Activated naive CD8-positive, alpha-beta T cell treated with anti-CD3 and anti-CD28 coated beads for 36 hours (primary cell): ENCODE results near the gene DYNLRB1. TPM values are rescaled to one million over a fixed set of nuclear protein-coding genes. Genes with fewer than 3 reads are reported as not detected.
A peak's percentile ranks its signal among the peaks of the same experiment; 100 is the strongest.

ENCODE experiments used
- DNase-seq: peaks from one replicate; pipeline ENCODE4 v3.0.0; 2021
- H3K27ac Mint-ChIP-seq: one replicate; pipeline ENCODE4 v1.8.0; 2022; ENCODE audit warnings: mild to moderate bottlenecking, moderate library complexity, mixed read lengths
- H3K27me3 Mint-ChIP-seq: one replicate; pipeline ENCODE4 v1.8.0; 2022; ENCODE audit warnings: mild to moderate bottlenecking, mixed read lengths
- H3K36me3 Mint-ChIP-seq: one replicate; pipeline ENCODE4 v1.8.0; 2021; ENCODE audit warnings: mild to moderate bottlenecking, mixed read lengths
- H3K4me1 Mint-ChIP-seq: one replicate; pipeline ENCODE4 v1.8.0; 2021; ENCODE audit warnings: mixed read lengths
- H3K4me3 Mint-ChIP-seq: one replicate; pipeline ENCODE4 v1.8.0; 2022; ENCODE audit warnings: mild to moderate bottlenecking, moderate library complexity, mixed read lengths
- H3K9me3 Mint-ChIP-seq: one replicate; pipeline ENCODE4 v1.8.0; 2022; ENCODE audit warnings: mixed read lengths
- total RNA-seq, 2 experiments: library from RNA; stranded (reverse); gene quantifications; one replicate each; pipeline ENCODE4 v1.2.3, GENCODE V29; 2021

Gene DYNLRB1
- total RNA-seq, 2 experiments from 2014 or later = 72.0 to 76.9 TPM

GRCh38 chr20:34569598-34569997, 53.4 kb downstream of the DYNLRB1 start:
- H3K27me3 Mint-ChIP-seq = no peaks in the 10 kb centered on the region

GRCh38 chr20:34570859-34571306, 54.7 kb downstream of the DYNLRB1 start:
- Mint-ChIP-seq H3K4me3 (no peak overlapping the region), H3K36me3 (peaks cover 8% of the 10 kb centered on the region), H3K9me3 (no peaks in the 10 kb centered on the region), H3K4me1 (peaks cover 9% of the 10 kb centered on the region), H3K27ac (no peak overlapping the region), H3K27me3 (no peaks in the 10 kb centered on the region)
- DNase-seq = no peak

More at GRCh38 chr20:34569598-34569997, 53.4 kb downstream of the DYNLRB1 start:
- Mint-ChIP-seq H3K4me3 (no peak overlapping the region), H3K4me1 (peaks cover 9% of the 10 kb centered on the region), H3K9me3 (no peaks in the 10 kb centered on the region), H3K27ac (no peak overlapping the region), H3K36me3 (peaks cover 5% of the 10 kb centered on the region)
- no peak for DNase-seq

GRCh38 chr20:34571753-34572152, 55.5 kb downstream of the DYNLRB1 start:
- no peak for DNase-seq
- H3K27ac Mint-ChIP-seq = peak overlapping the region; percentile 56
- H3K36me3 Mint-ChIP-seq = peaks cover 8% of the 10 kb centered on the region
- H3K9me3 Mint-ChIP-seq = no peaks in the 10 kb centered on the region
- no peak overlapping the region for H3K4me3 Mint-ChIP-seq
- H3K4me1 Mint-ChIP-seq = peaks cover 9% of the 10 kb centered on the region
- no peaks in the 10 kb centered on the region for H3K27me3 Mint-ChIP-seq

- Mint-ChIP-seq H3K4me1 (peaks cover 9% of the 10 kb centered on the region), H3K9me3 (no peaks in the 10 kb centered on the region), H3K27me3 (no peaks in the 10 kb centered on the region), H3K27ac (no peak overlapping the region), H3K36me3 (peaks cover 8% of the 10 kb centered on the region), H3K4me3 (no peak overlapping the region)
- DNase-seq = no peak
Observed at GRCh38 chr20:34573541-34574300, 57.5 kb downstream of the DYNLRB1 start.

GRCh38 chr20:34574426-34574825, 58.2 kb downstream of the DYNLRB1 start:
- H3K4me3 Mint-ChIP-seq = no peak overlapping the region
- no peak for DNase-seq
- peaks cover 8% of the 10 kb centered on the region for H3K36me3 Mint-ChIP-seq
- H3K9me3 Mint-ChIP-seq = no peaks in the 10 kb centered on the region
- peak overlapping the region; percentile 40 for H3K27ac Mint-ChIP-seq
- peaks cover 9% of the 10 kb centered on the region for H3K4me1 Mint-ChIP-seq
- no peaks in the 10 kb centered on the region for H3K27me3 Mint-ChIP-seq

GRCh38 chr20:34574861-34575260, 58.6 kb downstream of the DYNLRB1 start:
- Mint-ChIP-seq H3K36me3 (peaks cover 8% of the 10 kb centered on the region), H3K9me3 (no peaks in the 10 kb centered on the region), H3K4me3 (no peak overlapping the region), H3K4me1 (peaks cover 9% of the 10 kb centered on the region), H3K27ac (no peak overlapping the region), H3K27me3 (no peaks in the 10 kb centered on the region)
- no peak for DNase-seq

GRCh38 chr20:34575271-34575670, 59.0 kb downstream of the DYNLRB1 start:
- peaks cover 11% of the 10 kb centered on the region for H3K4me1 Mint-ChIP-seq

GRCh38 chr20:34575756-34576155, 59.5 kb downstream of the DYNLRB1 start:
- Mint-ChIP-seq H3K27ac (no peak overlapping the region), H3K27me3 (no peaks in the 10 kb centered on the region), H3K4me3 (no peak overlapping the region)

More at GRCh38 chr20:34575271-34575670, 59.0 kb downstream of the DYNLRB1 start:
- peaks cover 8% of the 10 kb centered on the region for H3K36me3 Mint-ChIP-seq
- no peaks in the 10 kb centered on the region for H3K9me3 Mint-ChIP-seq
- no peaks in the 10 kb centered on the region for H3K27me3 Mint-ChIP-seq
- no peak overlapping the region for H3K4me3 Mint-ChIP-seq
- DNase-seq = no peak
- no peak overlapping the region for H3K27ac Mint-ChIP-seq

GRCh38 chr20:34577061-34577460, 60.8 kb downstream of the DYNLRB1 start:
- Mint-ChIP-seq H3K4me1 (peaks cover 11% of the 10 kb centered on the region), H3K9me3 (no peaks in the 10 kb centered on the region), H3K27ac (no peak overlapping the region), H3K4me3 (no peak overlapping the region), H3K36me3 (peaks cover 11% of the 10 kb centered on the region), H3K27me3 (no peaks in the 10 kb centered on the region)
- no peak for DNase-seq

More at GRCh38 chr20:34575756-34576155, 59.5 kb downstream of the DYNLRB1 start:
- Mint-ChIP-seq H3K36me3 (peaks cover 8% of the 10 kb centered on the region), H3K9me3 (no peaks in the 10 kb centered on the region), H3K4me1 (peaks cover 14% of the 10 kb centered on the region)
- no peak for DNase-seq

GRCh38 chr20:34578025-34578424, 61.8 kb downstream of the DYNLRB1 start:
- no peak for DNase-seq

GRCh38 chr20:34578521-34578920, 62.3 kb downstream of the DYNLRB1 start:
- Mint-ChIP-seq H3K27me3 (no peaks in the 10 kb centered on the region), H3K4me3 (no peak overlapping the region), H3K27ac (no peak overlapping the region), H3K4me1 (peaks cover 11% of the 10 kb centered on the region), H3K36me3 (peaks cover 11% of the 10 kb centered on the region), H3K9me3 (no peaks in the 10 kb centered on the region)
- no peak for DNase-seq

More at GRCh38 chr20:34578025-34578424, 61.8 kb downstream of the DYNLRB1 start:
- no peaks in the 10 kb centered on the region for H3K27me3 Mint-ChIP-seq
- peaks cover 11% of the 10 kb centered on the region for H3K36me3 Mint-ChIP-seq
- peaks cover 11% of the 10 kb centered on the region for H3K4me1 Mint-ChIP-seq
- no peak overlapping the region for H3K4me3 Mint-ChIP-seq
- no peak overlapping the region for H3K27ac Mint-ChIP-seq
- no peaks in the 10 kb centered on the region for H3K9me3 Mint-ChIP-seq

GRCh38 chr20:34579191-34579978, 63.2 kb downstream of the DYNLRB1 start:
- H3K27me3 Mint-ChIP-seq = no peaks in the 10 kb centered on the region
- peaks cover 11% of the 10 kb centered on the region for H3K4me1 Mint-ChIP-seq
- no peaks in the 10 kb centered on the region for H3K9me3 Mint-ChIP-seq
- H3K36me3 Mint-ChIP-seq = peaks cover 10% of the 10 kb centered on the region
- no peak for DNase-seq
- no peak overlapping the region for H3K4me3 Mint-ChIP-seq
- H3K27ac Mint-ChIP-seq = no peak overlapping the region

- Mint-ChIP-seq H3K4me1 (peaks cover 11% of the 10 kb centered on the region), H3K27me3 (no peaks in the 10 kb centered on the region), H3K27ac (peak overlapping the region; percentile 55), H3K9me3 (no peaks in the 10 kb centered on the region), H3K36me3 (peaks cover 6% of the 10 kb centered on the region), H3K4me3 (no peak overlapping the region)
- DNase-seq = no peak
Observed at GRCh38 chr20:34579979-34580940, 64.0 kb downstream of the DYNLRB1 start.

GRCh38 chr20:34581341-34582184, 65.3 kb downstream of the DYNLRB1 start:
- H3K36me3 Mint-ChIP-seq = peaks cover 6% of the 10 kb centered on the region
- H3K27ac Mint-ChIP-seq = peak overlapping the region; percentile 55
- no peaks in the 10 kb centered on the region for H3K27me3 Mint-ChIP-seq
- peak; percentile 18 for DNase-seq
- no peak overlapping the region for H3K4me3 Mint-ChIP-seq
- no peaks in the 10 kb centered on the region for H3K9me3 Mint-ChIP-seq
- peaks cover 11% of the 10 kb centered on the region for H3K4me1 Mint-ChIP-seq
